ENCODE results near the gene ETS2.

ETS2 gene

DNA sequence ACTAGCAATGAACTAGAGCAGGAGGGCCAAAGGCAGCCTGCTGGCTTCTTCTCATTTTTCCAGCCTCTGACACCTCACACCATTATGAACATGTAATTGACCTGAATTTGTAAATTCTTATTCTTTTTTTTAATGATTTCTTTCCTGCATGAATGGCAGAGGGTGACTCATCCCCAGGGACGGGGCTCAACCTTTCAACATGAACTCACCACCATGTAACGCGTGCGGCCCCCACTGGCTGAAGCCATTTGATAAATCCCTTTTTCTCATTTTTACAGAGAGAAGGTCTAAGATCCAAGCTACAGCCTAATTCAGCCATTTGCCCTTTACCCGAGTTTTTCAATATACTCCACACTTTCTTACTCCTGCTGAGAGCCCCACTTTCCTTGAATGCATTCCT is 9.3 kb upstream of the ETS2 start:
- TF ChIP-seq ZFX (IDR thresholded peaks at IDR 0.05; ENCODE audit: borderline replicate concordance), result no peak
- TF ChIP-seq, protein P1, sequence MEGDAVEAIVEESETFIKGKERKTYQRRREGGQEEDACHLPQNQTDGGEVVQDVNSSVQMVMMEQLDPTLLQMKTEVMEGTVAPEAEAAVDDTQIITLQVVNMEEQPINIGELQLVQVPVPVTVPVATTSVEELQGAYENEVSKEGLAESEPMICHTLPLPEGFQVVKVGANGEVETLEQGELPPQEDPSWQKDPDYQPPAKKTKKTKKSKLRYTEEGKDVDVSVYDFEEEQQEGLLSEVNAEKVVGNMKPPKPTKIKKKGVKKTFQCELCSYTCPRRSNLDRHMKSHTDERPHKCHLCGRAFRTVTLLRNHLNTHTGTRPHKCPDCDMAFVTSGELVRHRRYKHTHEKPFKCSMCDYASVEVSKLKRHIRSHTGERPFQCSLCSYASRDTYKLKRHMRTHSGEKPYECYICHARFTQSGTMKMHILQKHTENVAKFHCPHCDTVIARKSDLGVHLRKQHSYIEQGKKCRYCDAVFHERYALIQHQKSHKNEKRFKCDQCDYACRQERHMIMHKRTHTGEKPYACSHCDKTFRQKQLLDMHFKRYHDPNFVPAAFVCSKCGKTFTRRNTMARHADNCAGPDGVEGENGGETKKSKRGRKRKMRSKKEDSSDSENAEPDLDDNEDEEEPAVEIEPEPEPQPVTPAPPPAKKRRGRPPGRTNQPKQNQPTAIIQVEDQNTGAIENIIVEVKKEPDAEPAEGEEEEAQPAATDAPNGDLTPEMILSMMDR (IDR thresholded peaks at IDR 0.05), result no peak
- no peak overlapping the region for H3K27ac ChIP-seq

DNA sequence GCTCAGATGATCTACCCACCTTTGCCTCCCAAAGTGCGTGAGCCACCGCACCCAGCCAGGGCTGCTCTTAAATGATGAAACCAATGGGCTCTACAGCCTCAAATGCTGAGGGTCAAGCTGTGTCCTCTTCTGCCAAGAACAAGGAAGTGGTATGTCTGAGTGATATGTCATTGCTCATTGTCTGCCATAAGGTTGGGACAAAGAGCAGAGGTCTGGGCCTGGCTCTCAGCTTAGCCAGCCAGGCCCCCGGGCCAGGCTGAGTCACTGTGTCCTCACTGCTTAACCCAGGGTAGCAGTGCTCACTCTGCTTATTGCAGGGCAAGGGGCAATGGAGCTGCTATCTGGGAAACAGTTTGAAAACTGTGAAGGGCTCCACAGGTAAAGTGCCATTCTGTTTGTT is 8.3 kb upstream of the ETS2 start:
- H3K27ac ChIP-seq, result no peak overlapping the region
- TF ChIP-seq, protein P1 (IDR thresholded peaks at IDR 0.05), result no peak
- TF ChIP-seq ZFX (IDR thresholded peaks at IDR 0.05; ENCODE audit: borderline replicate concordance), result no peak

DNA sequence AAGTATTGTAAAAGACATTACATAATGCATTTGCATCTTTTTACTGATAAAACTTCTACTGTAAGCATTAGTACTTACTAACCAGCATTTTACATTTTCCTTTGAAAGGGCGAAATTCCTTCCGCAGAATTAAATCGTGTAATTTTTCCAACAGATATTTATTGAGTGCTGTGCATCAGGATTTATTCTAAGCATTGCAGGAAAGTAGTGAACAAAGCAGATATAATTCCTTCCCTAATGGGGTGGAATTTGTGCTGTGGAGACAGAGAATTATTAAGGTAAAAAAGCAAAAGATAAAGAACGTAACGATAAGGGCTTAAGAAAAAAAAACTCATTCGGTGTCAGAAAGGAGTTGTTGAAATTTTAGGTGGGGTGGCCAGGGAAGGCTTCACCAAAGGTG is 7.6 kb upstream of the ETS2 start:
- H3K27ac ChIP-seq, result no peak overlapping the region
- TF ChIP-seq, protein P1 (IDR thresholded peaks at IDR 0.05), result no peak
- no peak for TF ChIP-seq ZFX (IDR thresholded peaks at IDR 0.05; ENCODE audit: borderline replicate concordance)

DNA sequence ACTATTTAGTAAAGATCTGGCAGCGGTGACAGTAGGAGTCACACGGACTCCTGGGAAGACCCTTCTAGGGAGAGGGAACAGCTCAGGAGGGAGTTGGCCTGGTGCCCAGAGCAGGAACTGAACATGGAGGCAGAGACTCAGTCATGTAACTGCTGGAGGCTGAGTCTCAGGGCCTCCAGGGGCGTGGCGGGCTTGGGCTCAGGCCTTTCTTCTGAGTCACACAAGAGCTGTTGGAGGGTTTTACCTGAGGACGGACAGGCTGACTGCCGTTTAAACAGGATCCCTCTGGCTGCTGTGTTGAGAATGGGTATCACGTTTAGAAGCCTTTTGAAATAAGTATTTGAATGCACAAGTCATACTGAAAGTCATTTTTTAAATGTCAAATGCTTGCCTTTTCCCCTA is 7.2 kb upstream of the ETS2 start:
- H3K27ac ChIP-seq, result no peak overlapping the region

DNA sequence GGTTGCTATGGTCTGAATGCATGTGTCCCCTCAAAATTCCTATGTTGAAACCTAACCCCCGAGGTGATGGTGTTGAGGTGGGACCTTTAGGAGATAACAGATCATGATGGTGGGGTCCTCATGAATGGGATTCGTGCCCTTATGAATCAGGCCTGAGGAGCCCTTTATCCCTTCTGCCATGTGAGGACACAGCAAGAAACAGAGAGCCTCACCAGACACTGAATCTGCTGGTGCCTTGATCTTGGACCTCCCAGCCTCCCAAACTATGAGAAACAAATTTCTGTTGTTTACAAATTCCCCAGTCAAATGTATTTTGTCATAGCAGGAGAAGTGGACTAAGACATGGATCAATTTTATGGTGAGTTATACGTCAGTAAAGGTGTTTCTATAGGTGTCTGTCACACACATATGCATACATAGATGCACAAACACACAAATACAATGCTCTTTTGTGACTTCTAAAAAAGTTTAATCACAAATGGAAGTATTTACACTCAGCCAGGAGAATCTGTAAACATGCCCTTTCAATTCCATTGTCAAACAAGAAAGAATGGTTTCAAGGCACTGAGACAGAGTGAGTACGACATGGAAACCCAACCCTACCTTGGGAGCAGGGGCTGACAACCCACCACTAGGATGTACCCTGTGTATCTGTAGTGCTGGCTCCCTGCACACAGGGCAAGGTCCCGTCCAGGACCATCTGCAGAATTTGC is 5.5 kb upstream of the ETS2 start:
- H3K27ac ChIP-seq, result no peak overlapping the region
- TF ChIP-seq ZFX (IDR thresholded peaks at IDR 0.05; ENCODE audit: borderline replicate concordance), result no peak
- TF ChIP-seq, protein P1 (IDR thresholded peaks at IDR 0.05), result no peak

More for the DNA sequence above, 7.2 kb upstream of the ETS2 start:
- TF ChIP-seq, protein P1 (IDR thresholded peaks at IDR 0.05), result no peak
- no peak for TF ChIP-seq ZFX (IDR thresholded peaks at IDR 0.05; ENCODE audit: borderline replicate concordance)

DNA sequence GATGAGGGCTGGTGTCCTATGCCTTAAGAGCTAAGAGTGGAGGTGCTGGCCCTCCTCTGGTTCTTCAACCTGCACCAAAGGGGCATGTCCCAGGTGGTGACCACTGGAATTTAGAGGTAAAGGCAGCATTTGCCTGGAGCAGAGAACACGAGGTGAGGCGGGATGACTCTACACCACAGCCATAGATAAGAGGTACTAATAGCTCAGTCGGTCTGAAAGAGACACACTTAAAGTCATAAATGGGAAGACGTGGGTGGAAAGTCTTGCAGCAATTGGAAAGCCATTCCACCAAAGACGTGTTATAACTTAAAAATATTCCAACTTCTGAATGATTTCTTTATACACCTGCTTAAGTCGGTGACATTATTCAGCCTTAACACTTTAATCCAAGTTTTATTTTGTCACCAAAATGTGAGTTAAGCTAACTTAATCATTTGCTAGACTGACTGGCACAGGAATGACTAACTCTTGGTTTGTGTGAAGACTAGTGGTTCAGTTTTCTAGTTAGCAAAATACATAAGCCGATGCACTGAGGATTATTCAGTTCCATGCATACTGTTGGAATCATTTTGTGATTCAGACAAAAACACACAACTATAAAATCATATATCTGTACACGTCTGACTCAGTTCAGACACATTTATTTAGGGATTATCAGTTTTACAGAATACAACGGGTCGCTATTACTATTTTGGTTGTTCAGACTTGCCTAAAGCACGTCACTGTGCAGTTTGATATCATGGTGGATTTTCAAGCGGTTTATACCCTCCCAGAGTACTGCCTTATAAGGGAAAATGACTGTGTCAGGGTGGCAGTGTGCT is 4.6 kb upstream of the ETS2 start:
- TF ChIP-seq, protein P1 (IDR thresholded peaks at IDR 0.05), result no peak

More for the DNA sequence above, 4.6 kb upstream of the ETS2 start:
- no peak overlapping the region for H3K27ac ChIP-seq
